PC-9 (cell line): ENCODE data around the gene KCNJ11. TPM values are rescaled to one million over a fixed set of nuclear protein-coding genes. Genes with fewer than 3 reads are reported as not detected.

Experiments used
- BruUV-seq: library from RNA; stranded (reverse); fragments of 400-500 nt; replicated peaks from 2 replicates; lab custom pipeline; 2021; lab: Mats Ljungman, UMichigan
- CTCF ChIA-PET: fragments of 300-600 bp; sonication (Branson Sonifier 250); formaldehyde crosslinking; loops from one replicate; lab custom pipeline; 2022; ENCODE audit warnings: antibody characterized with exemption; lab: Charles Lee
- POLR2A ChIA-PET: fragments of 300-600 bp; sonication (Branson Sonifier 250); formaldehyde crosslinking; loops from one replicate; lab custom pipeline; 2022; ENCODE audit warnings: antibody characterized with exemption; ENCODE audit not compliant: unreplicated experiment; lab: Charles Lee
- DNase-seq, 2 experiments: peaks; one replicate each; pipeline versions ENCODE4 v3.0.0 to v3.0.0-alpha.2; 2015 to 2022; ENCODE audit warnings: mixed read lengths in 1 of 2
- H2AFZ ChIP-seq: fragments of 200-600 bp; sonication (generic); 2 replicates; pipeline ENCODE4 v1.8.1; 2017; ENCODE audit warnings: antibody characterized with exemption
- H3F3A ChIP-seq: fragments of 200-600 bp; sonication (generic); 2 replicates; pipeline ENCODE4 v1.8.1; 2017; ENCODE audit warnings: antibody characterized with exemption, mild to moderate bottlenecking, low read depth; ENCODE audit not compliant: insufficient read depth
- H3K27ac ChIP-seq: fragments of 200-600 bp; sonication (generic); 2 replicates; pipeline ENCODE4 v1.6.1; 2016; ENCODE audit warnings: mixed run types
- H3K27me3 ChIP-seq: fragments of 200-600 bp; sonication (generic); 2 replicates; pipeline ENCODE4 v1.6.1; 2016; ENCODE audit warnings: low read depth, mixed run types; ENCODE audit not compliant: insufficient read depth
- H3K36me3 ChIP-seq: fragments of 200-600 bp; sonication (generic); 2 replicates; pipeline ENCODE4 v1.6.1; 2016; ENCODE audit warnings: low read depth, mixed run types
- H3K4me1 ChIP-seq: fragments of 200-600 bp; sonication (generic); replicated peaks from 2 replicates; pipeline ENCODE4 v1.6.1; 2016; ENCODE audit warnings: mixed run types; ENCODE audit not compliant: insufficient read depth
- H3K4me2 ChIP-seq: fragments of 200-600 bp; sonication (generic); 2 replicates; pipeline ENCODE4 v1.6.1; 2017; ENCODE audit warnings: mixed run types
- H3K4me3 ChIP-seq: fragments of 200-600 bp; sonication (generic); 2 replicates; pipeline ENCODE4 v1.6.1; 2016; ENCODE audit warnings: mixed run types
- H3K79me2 ChIP-seq: fragments of 200-600 bp; sonication (generic); 2 replicates; pipeline ENCODE4 v1.6.1; 2017; ENCODE audit warnings: low read depth, mixed run types
- H3K9me2 ChIP-seq: fragments of 200-600 bp; sonication (generic); 2 replicates; pipeline ENCODE4 v1.8.1; 2017; ENCODE audit warnings: mild to moderate bottlenecking; ENCODE audit not compliant: insufficient read depth
- H3K9me3 ChIP-seq: fragments of 200-600 bp; sonication (generic); 2 replicates; pipeline ENCODE4 v1.8.1; 2016; ENCODE audit warnings: low read depth; ENCODE audit not compliant: insufficient read depth
- H4K20me1 ChIP-seq: fragments of 200-600 bp; sonication (generic); 2 replicates; pipeline ENCODE4 v1.8.1; 2017; ENCODE audit not compliant: insufficient read depth
- EZH2 ChIP-seq: fragments of 200-600 bp; sonication (generic); IDR thresholded peaks from 2 replicates; pipeline ENCODE4 v1.8.0; 2017; ENCODE audit warnings: antibody characterized with exemption, low read depth
- intact Hi-C: fragments of 100-400 bp; cut with micrococcal nuclease; formaldehyde crosslinking; loops from one replicate; pipeline ENCODE4 v1.10.0; 2022; ENCODE audit not compliant: unreplicated experiment
- total RNA-seq: library from RNA; stranded (reverse); gene quantifications from 2 replicates; pipeline ENCODE4 v1.2.3, GENCODE V29; 2021
- TF ChIP-seq, protein P1 (sequence below): fragments of 200-600 bp; sonication (generic); conservative IDR thresholded peaks from 2 replicates; pipeline ENCODE4 v1.6.1; 2017; ENCODE audit warnings: mixed run types, antibody characterized with exemption, mild to moderate bottlenecking, moderate library complexity

KCNJ11 gene
- total RNA-seq, 1 experiment from 2014 or later = 0.26 TPM

DNA sequence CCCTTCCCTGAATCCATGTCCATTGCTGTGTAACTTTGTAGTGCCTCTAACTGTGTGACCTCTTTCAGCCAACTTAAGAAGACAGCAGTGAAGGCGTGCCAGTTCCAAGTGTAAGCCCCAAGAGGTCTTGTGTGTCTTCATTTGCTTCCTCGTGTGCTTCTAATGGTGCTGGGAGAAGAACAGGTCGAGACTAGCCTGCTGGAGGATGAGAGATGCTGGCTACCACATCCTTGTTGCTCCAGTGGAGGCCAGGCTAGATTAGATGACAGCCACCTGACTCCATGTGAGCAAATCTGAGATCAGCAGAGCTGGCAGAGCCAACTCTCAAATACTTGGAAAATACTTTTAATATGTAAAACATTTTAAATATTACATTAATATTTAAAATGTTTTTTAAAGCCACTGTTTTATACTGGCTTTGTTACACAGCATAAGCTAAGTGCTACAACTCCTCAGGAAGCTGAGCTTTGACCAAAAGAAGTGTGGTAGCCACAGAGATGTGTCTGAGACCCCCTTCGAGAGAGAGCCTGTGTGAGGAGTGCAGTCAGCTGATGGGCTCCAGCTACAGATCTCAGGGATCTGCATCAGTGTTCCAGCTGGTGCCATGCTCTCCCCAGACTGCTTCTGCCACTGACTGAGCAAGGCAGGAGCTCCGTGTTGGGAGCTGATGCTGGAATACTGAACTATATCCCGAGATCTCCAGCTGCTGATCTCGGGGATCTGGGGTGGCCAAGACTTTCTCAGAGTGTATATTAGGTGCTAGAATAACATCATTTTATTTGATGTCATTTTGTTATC is 8.9 kb downstream of the KCNJ11 start:
- Histone ChIP-seq H3K36me3 (no peaks in the 10 kb centered on the region), H3K4me2 (no peak overlapping the region), H3K9me3 (no peaks in the 10 kb centered on the region), H3K4me3 (no peak overlapping the region), H3K27me3 (no peaks in the 10 kb centered on the region), H3F3A (no peaks in the 10 kb centered on the region), H3K79me2 (no peaks in the 10 kb centered on the region), H3K4me1 (no peaks in the 10 kb centered on the region), H4K20me1 (peaks cover 6% of the 10 kb centered on the region; the same call in 1 of the 2 replicates), H2AFZ (no peak overlapping the region), H3K27ac (no peak overlapping the region), H3K9me2 (no peaks in the 10 kb centered on the region)
- no peak for TF ChIP-seq EZH2
- TF ChIP-seq, protein P1, sequence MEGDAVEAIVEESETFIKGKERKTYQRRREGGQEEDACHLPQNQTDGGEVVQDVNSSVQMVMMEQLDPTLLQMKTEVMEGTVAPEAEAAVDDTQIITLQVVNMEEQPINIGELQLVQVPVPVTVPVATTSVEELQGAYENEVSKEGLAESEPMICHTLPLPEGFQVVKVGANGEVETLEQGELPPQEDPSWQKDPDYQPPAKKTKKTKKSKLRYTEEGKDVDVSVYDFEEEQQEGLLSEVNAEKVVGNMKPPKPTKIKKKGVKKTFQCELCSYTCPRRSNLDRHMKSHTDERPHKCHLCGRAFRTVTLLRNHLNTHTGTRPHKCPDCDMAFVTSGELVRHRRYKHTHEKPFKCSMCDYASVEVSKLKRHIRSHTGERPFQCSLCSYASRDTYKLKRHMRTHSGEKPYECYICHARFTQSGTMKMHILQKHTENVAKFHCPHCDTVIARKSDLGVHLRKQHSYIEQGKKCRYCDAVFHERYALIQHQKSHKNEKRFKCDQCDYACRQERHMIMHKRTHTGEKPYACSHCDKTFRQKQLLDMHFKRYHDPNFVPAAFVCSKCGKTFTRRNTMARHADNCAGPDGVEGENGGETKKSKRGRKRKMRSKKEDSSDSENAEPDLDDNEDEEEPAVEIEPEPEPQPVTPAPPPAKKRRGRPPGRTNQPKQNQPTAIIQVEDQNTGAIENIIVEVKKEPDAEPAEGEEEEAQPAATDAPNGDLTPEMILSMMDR = no peak
- intact Hi-C loops = no loop called here
- DNase-seq = peak in 1 of 2 experiments; percentile 28
- POLR2A ChIA-PET = no interaction called here
- BruUV-seq = no TSS peak
- CTCF ChIA-PET = interaction anchor here (0.5 kb wide), 1 partner anchor 153 kb away, joined by 4 read pairs; no protein-coding TSS in a partner anchor

DNA sequence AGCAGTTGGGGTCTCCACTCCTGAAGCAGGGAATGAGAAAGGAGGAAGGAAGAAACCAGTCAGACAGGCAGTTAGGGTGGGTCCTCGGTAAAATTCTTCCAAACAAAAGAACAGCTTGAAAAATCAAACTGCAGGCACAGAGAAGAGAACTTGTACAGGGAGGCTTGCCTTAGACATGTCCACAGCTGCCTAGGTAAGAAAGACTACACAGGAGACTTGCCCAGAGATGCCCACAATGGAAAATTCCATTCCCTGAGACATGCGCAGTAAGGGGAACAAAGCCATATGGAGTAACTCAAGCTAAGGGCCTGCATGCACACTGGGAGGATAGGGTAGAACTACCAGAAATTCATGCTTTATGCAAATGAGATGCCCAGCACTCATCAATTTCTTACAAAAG is 9.8 kb downstream of the KCNJ11 start:
- CTCF ChIA-PET = no interaction called here
- no peaks in the 10 kb centered on the region for H3K9me3 ChIP-seq
- intact Hi-C loops = no loop called here
- no peaks in the 10 kb centered on the region for H3K79me2 ChIP-seq
- H3K4me2 ChIP-seq = no peak overlapping the region
- no peaks in the 10 kb centered on the region for H3K27me3 ChIP-seq
- no peak overlapping the region for H3K4me3 ChIP-seq
- H3K9me2 ChIP-seq = no peaks in the 10 kb centered on the region
- DNase-seq = peak in 1 of 2 experiments; percentile 24
- no TSS peak for BruUV-seq
- no peaks in the 10 kb centered on the region for H3F3A ChIP-seq
- POLR2A ChIA-PET = no interaction called here
- H3K4me1 ChIP-seq = no peaks in the 10 kb centered on the region
- TF ChIP-seq, protein P1 = no peak
- no peak for TF ChIP-seq EZH2
- no peak overlapping the region for H3K27ac ChIP-seq
- H2AFZ ChIP-seq = no peak overlapping the region
- no peaks in the 10 kb centered on the region for H3K36me3 ChIP-seq
- H4K20me1 ChIP-seq = peaks cover 5% of the 10 kb centered on the region; the same call in 1 of the 2 replicates

DNA sequence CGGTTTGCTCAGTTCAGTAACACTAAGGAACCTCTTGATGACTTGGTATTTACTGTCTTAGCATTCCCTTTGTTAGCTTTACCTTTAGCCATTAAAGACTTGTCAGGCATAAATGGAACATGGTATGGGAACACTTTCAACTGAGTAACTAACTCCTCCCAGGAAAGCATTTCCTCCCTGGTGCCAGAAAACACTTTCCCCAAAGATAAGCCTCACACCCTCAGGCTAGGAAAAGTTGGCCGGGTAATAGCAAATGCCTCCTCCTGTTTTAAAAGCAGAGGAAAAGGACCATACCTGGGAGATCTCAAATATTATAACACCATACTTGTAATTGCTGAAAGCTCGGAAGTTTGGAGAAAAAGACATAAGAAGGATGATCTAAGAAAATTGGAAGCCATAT is 12.0 kb downstream of the KCNJ11 start:
- H3K27me3 ChIP-seq = no peaks in the 10 kb centered on the region
- CTCF ChIA-PET = no interaction called here
- H3F3A ChIP-seq = no peaks in the 10 kb centered on the region
- intact Hi-C loops = no loop called here
- H3K36me3 ChIP-seq = peaks cover 9% of the 10 kb centered on the region; the same call in 1 of the 2 replicates
- H4K20me1 ChIP-seq = no peaks in the 10 kb centered on the region
- TF ChIP-seq EZH2 = no peak
- TF ChIP-seq, protein P1 = no peak
- H3K9me2 ChIP-seq = no peaks in the 10 kb centered on the region
- H3K4me1 ChIP-seq = no peaks in the 10 kb centered on the region
- no peak overlapping the region for H3K4me2 ChIP-seq
- no peak overlapping the region for H3K4me3 ChIP-seq
- no peaks in the 10 kb centered on the region for H3K79me2 ChIP-seq
- POLR2A ChIA-PET = interaction anchor here (0.7 kb wide), 1 partner anchor 621 kb away, joined by 3 read pairs; no protein-coding TSS in a partner anchor
- no peak overlapping the region for H2AFZ ChIP-seq
- no TSS peak for BruUV-seq
- no peak overlapping the region for H3K27ac ChIP-seq
- H3K9me3 ChIP-seq = peaks cover 14% of the 10 kb centered on the region
- no peak for DNase-seq
